Upper lobe of right lung (tissue), 1 donor: Measurements from ENCODE around the gene ZBTB14. TPM values are rescaled to one million over a fixed set of nuclear protein-coding genes. Genes with fewer than 3 reads are reported as not detected.

Experiments used
- ATAC-seq: fragments of 200-7000 bp; cut with Tn5 transposase; one replicate; pipeline ENCODE4 v1.9.1; 2020; ENCODE audit warnings: mild to moderate bottlenecking, moderate library complexity
- DNase-seq: peaks from one replicate; pipeline ENCODE4 v3.0.0-alpha.2; 2020
- H3K27ac ChIP-seq: fragments of 200-600 bp; one replicate; pipeline ENCODE4 v1.8.0; 2022
- H3K27me3 ChIP-seq: fragments of 200-600 bp; one replicate; pipeline ENCODE4 v1.8.0; 2022; ENCODE audit warnings: mild to moderate bottlenecking
- H3K36me3 ChIP-seq: fragments of 200-600 bp; one replicate; pipeline ENCODE4 v1.8.0; 2022
- H3K4me1 ChIP-seq: fragments of 200-600 bp; one replicate; pipeline ENCODE4 v1.8.0; 2022
- H3K4me3 ChIP-seq: fragments of 200-600 bp; one replicate; pipeline ENCODE4 v1.8.0; 2022; ENCODE audit warnings: mild to moderate bottlenecking
- H3K9me3 ChIP-seq: fragments of 200-600 bp; one replicate; pipeline ENCODE4 v1.8.0; 2022
- intact Hi-C: fragments of 100-400 bp; cut with DNase I; formaldehyde crosslinking; loops from one replicate; pipeline ENCODE4 v1.11.0; 2022
- total RNA-seq: library from RNA; stranded (reverse); fragmentation: NEBNext Ultra II Directional; extraction: Animal tissue kit (Norgen Biotek cat#: 25700); gene quantifications from one replicate; pipeline ENCODE4 v1.2.1, GENCODE V29; 2021
- TF ChIP-seq, protein P1 (sequence below): fragments of 200-600 bp; IDR thresholded peaks from one replicate; pipeline ENCODE4 v1.8.0; 2022; ENCODE audit warnings: antibody characterized with exemption
- donor health status: DM: no; HTN: yes; CAD: no; lungs with severe emphysema.

The ZBTB14 gene
- total RNA-seq, 1 donor from 2014 or later: 13.4 TPM

DNA sequence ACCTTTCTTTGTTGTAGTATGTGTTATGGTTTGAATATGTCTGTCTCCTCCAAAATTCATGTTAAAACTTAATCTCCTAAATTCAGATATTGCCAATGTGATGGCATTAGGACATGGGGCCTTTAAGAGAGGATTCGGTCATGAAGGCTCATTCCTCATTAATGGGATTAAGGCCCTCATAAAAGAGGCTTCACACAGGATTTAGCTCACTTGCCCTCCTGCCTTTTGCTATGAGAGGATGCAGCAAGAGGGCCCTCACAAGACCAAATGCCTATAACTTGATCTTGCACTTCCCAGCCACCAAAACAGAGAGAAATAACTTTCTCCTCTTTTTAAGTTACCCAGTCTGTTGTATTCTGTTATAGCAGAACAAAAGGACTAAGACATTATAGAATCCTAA, 19.7 kb downstream of the ZBTB14 start:
- Histone ChIP-seq H3K9me3 (no peaks in the 10 kb centered on the region), H3K27ac (no peak overlapping the region), H3K4me3 (no peak overlapping the region), H3K36me3 (no peaks in the 10 kb centered on the region), H3K27me3 (no peaks in the 10 kb centered on the region), H3K4me1 (no peaks in the 10 kb centered on the region)
- TF ChIP-seq, protein P1, sequence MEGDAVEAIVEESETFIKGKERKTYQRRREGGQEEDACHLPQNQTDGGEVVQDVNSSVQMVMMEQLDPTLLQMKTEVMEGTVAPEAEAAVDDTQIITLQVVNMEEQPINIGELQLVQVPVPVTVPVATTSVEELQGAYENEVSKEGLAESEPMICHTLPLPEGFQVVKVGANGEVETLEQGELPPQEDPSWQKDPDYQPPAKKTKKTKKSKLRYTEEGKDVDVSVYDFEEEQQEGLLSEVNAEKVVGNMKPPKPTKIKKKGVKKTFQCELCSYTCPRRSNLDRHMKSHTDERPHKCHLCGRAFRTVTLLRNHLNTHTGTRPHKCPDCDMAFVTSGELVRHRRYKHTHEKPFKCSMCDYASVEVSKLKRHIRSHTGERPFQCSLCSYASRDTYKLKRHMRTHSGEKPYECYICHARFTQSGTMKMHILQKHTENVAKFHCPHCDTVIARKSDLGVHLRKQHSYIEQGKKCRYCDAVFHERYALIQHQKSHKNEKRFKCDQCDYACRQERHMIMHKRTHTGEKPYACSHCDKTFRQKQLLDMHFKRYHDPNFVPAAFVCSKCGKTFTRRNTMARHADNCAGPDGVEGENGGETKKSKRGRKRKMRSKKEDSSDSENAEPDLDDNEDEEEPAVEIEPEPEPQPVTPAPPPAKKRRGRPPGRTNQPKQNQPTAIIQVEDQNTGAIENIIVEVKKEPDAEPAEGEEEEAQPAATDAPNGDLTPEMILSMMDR: no peak
- ATAC-seq: no peak
- no peak for DNase-seq
- intact Hi-C loops: no loop called here

DNA sequence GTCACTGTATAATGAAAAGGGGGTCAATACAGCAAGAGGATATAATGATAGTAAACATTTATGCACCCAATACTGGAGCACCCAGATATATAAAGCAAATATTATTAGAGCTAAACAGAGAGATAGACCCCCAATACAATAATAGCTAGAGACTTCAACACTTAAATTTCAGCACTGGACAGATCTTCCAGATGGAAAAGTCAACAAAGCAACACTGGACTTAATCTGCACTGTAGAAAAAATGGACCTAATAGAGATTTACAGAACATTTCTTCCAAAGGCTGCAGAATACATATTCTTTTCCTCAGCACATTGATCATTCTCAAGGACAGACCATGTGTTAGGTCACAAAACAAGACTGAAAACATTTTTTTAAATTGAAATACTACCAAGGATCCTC, 26.7 kb downstream of the ZBTB14 start:
- H3K27ac ChIP-seq: no peak overlapping the region
- H3K4me1 ChIP-seq: no peaks in the 10 kb centered on the region
- H3K4me3 ChIP-seq: no peak overlapping the region
- ATAC-seq (no peak), DNase-seq (no peak)
- TF ChIP-seq, protein P1: no peak
- no peaks in the 10 kb centered on the region for H3K27me3 ChIP-seq
- no peaks in the 10 kb centered on the region for H3K9me3 ChIP-seq
- no peaks in the 10 kb centered on the region for H3K36me3 ChIP-seq
- intact Hi-C loops: no loop called here

DNA sequence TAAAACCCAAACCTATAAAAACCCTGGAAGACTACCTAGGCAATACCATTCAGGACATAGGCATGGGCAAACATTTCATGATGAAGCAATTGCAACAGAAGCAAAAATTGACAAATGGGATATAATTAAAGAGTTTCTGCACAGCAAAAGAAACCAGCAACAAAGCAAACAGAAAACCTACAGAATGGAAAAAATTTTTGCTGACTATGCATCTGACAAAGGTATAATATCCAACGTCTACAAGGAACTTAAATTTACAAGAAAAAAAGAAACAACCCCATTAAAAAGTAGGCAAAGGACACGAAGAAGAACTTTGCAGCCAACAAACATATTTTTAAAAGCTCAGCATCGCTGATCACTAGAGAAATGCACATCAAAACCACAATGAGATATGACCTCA, 28.8 kb downstream of the ZBTB14 start:
- intact Hi-C loops: no loop called here
- H3K4me3 ChIP-seq: no peak overlapping the region

DNA sequence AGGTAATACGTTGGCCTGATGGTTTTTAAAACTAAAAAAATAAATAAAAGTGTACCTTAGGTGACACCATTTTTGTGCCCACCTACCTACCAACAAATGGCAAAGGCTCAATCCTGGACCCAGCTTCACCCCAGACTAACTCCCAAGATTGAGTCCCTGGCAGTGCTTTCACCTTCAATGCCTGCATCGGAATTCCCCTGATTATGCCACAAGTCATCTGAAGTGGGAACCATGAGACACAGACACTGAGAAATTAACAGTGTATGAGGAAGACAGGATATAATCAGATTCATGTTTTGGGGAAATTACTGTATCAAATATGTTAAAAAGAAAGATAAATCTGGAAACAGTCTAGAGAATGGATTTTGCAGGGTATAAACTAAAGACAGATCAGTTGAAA, 41.6 kb downstream of the ZBTB14 start:
- Histone ChIP-seq H3K27me3 (no peaks in the 10 kb centered on the region), H3K27ac (no peak overlapping the region), H3K4me1 (no peaks in the 10 kb centered on the region), H3K4me3 (no peak overlapping the region), H3K9me3 (no peaks in the 10 kb centered on the region), H3K36me3 (no peaks in the 10 kb centered on the region)
- no peak for ATAC-seq
- no peak for DNase-seq
- intact Hi-C loops: no loop called here
- TF ChIP-seq, protein P1: no peak

More for the DNA sequence above, 28.8 kb downstream of the ZBTB14 start:
- no peaks in the 10 kb centered on the region for H3K36me3 ChIP-seq
- H3K27ac ChIP-seq: no peak overlapping the region
- TF ChIP-seq, protein P1: no peak
- no peak for DNase-seq
- H3K27me3 ChIP-seq: no peaks in the 10 kb centered on the region
- no peaks in the 10 kb centered on the region for H3K4me1 ChIP-seq
- ATAC-seq: no peak
- no peaks in the 10 kb centered on the region for H3K9me3 ChIP-seq

DNA sequence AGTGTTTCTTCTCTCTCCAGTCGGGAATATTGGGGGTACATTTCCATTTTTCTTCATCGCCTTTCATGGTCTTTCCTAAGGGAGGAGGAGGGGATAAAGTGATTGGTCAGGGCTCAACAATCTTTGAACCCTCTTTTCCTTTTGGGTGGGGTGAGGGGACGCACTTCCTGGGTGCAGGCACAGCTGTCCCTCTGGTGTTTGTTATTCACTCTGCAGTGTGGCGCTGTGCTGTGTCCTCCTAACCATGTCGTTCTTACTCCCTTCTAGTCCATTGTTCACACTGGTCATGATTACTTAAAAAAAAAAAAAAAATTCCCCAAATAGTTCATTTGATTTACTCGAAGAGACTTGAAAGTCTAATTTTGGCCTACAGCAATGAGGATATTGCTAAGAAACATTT, 44.4 kb downstream of the ZBTB14 start:
- H3K4me1 ChIP-seq: no peaks in the 10 kb centered on the region
- TF ChIP-seq, protein P1: no peak
- no peaks in the 10 kb centered on the region for H3K9me3 ChIP-seq
- H3K4me3 ChIP-seq: no peak overlapping the region
- no peaks in the 10 kb centered on the region for H3K36me3 ChIP-seq
- ATAC-seq (no peak), DNase-seq (no peak)
- intact Hi-C loops: no loop called here
- no peaks in the 10 kb centered on the region for H3K27me3 ChIP-seq
- H3K27ac ChIP-seq: no peak overlapping the region

DNA sequence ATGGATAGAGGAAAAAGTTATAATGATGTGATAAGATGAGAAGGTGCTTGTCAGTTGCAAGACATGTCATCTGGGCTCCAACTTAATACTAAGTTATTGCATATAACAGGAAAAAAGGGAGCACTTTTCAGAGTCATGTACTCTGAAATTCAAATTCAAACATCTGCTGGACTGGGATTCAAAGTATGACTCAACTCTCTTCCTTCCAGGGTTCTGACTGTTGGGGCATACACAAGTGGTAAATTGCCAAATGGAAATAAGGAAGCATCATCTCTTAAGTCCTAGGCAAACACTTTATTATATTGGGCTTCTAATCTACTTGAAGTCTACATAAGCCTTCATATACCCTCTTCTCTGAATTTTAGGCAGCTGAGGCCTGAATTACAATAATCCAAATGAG, 44.9 kb downstream of the ZBTB14 start:
- Histone ChIP-seq H3K27me3 (no peaks in the 10 kb centered on the region), H3K27ac (no peak overlapping the region), H3K36me3 (no peaks in the 10 kb centered on the region), H3K4me1 (no peaks in the 10 kb centered on the region), H3K4me3 (no peak overlapping the region), H3K9me3 (no peaks in the 10 kb centered on the region)
- intact Hi-C loops: no loop called here
- DNase-seq: no peak
- no peak for ATAC-seq
- TF ChIP-seq, protein P1: no peak
